H1 (cell line): ENCODE data around the gene GNAI2. TPM values are rescaled to one million over a fixed set of nuclear protein-coding genes. Genes with fewer than 3 reads are reported as not detected.

Source experiments
- CTCF ChIA-PET: fragments of 300-600 bp; sonication (Branson Sonifier 250); formaldehyde crosslinking; loops from one replicate; lab custom pipeline; 2021; ENCODE audit not compliant: partially characterized antibody; lab: Charles Lee
- POLR2A ChIA-PET: fragments of 300-600 bp; sonication (Branson Sonifier 250); formaldehyde crosslinking; loops from one replicate; lab custom pipeline; 2021; ENCODE audit warnings: inconsistent platforms; ENCODE audit not compliant: partially characterized antibody; lab: Charles Lee
- DNase-seq, 2 experiments: peaks; one replicate each; pipeline versions ENCODE4 v3.0.0 to v3.0.0-alpha.2; 2010 to 2022; ENCODE audit warnings: low spot score in 2 of 2, low read depth in 1 of 2, mixed read lengths in 1 of 2
- FAIRE-seq: peaks from 2 replicates; lab custom pipeline; 2011; peaks lifted over from hg19 to GRCh38; lab: Jason Lieb, UNC
- H2AFZ ChIP-seq: 2 replicates; pipeline ENCODE4 v1.8.1; 2012; ENCODE audit warnings: low read length, inconsistent platforms
- H2AK5ac ChIP-seq: 2 replicates; pipeline ENCODE4 v1.6.1; 2013; ENCODE audit warnings: low read depth, low read length
- H2BK120ac ChIP-seq: replicated peaks from 2 replicates; pipeline ENCODE3; 2013; ENCODE audit warnings: low read depth, low read length, inconsistent platforms
- H2BK12ac ChIP-seq: 2 replicates; pipeline ENCODE4 v1.6.1; 2013; ENCODE audit warnings: low read depth, low read length
- H2BK15ac ChIP-seq: 2 replicates; pipeline ENCODE4 v1.6.1; 2013; ENCODE audit warnings: low read length
- H2BK20ac ChIP-seq: 2 replicates; pipeline ENCODE4 v1.6.1; 2013; ENCODE audit warnings: low read length
- H2BK5ac ChIP-seq: 2 replicates; pipeline ENCODE4 v1.6.1; 2013; ENCODE audit warnings: low read depth, low read length
- H3K14ac ChIP-seq: 2 replicates; pipeline ENCODE4 v1.6.1; 2013; ENCODE audit warnings: inconsistent platforms; ENCODE audit not compliant: insufficient read length
- H3K18ac ChIP-seq: 2 replicates; pipeline ENCODE4 v1.6.1; 2013; ENCODE audit warnings: low read length; ENCODE audit errors: extremely low read depth
- H3K23ac ChIP-seq: 2 replicates; pipeline ENCODE4 v1.6.1; 2013; ENCODE audit warnings: inconsistent platforms; ENCODE audit not compliant: insufficient read length
- H3K23me2 ChIP-seq: 2 replicates; pipeline ENCODE4 v1.6.1; 2013; ENCODE audit warnings: low read depth, low read length
- H3K27ac ChIP-seq: 2 replicates; pipeline ENCODE4 v1.6.1; 2011; ENCODE audit warnings: low read depth, low read length, inconsistent platforms
- H3K27me3 ChIP-seq, 4 experiments: replicated peaks in 1 of 4; 1 replicate in 1 of 4; 2 replicates in 3 of 4; pipeline versions ENCODE4 v1.6.1 to v1.8.1; 2011 to 2013; ENCODE audit warnings: low read length in 3 of 4, mild to moderate bottlenecking in 3 of 4, inconsistent platforms in 2 of 4, mixed read lengths in 2 of 4, moderate library complexity in 1 of 4; ENCODE audit not compliant: control insufficient read depth in 3 of 4, insufficient read depth in 3 of 4; ENCODE audit errors: extremely low read depth in 1 of 4
- H3K36me3 ChIP-seq, 4 experiments: 2 replicates each; pipeline versions ENCODE4 v1.6.1 to v1.8.1; 2011 to 2013; ENCODE audit warnings: mild to moderate bottlenecking in 4 of 4, low read length in 3 of 4, moderate library complexity in 2 of 4, control low read depth in 1 of 4, inconsistent platforms in 1 of 4; ENCODE audit not compliant: insufficient read depth in 4 of 4, control insufficient read depth in 2 of 4
- H3K4ac ChIP-seq: replicated peaks from 2 replicates; pipeline ENCODE3; 2013; ENCODE audit warnings: low read length, low read depth, mixed read lengths, inconsistent platforms; ENCODE audit not compliant: insufficient read length
- H3K4me1 ChIP-seq, 4 experiments: replicated peaks in 1 of 4; 1 replicate in 1 of 4; 2 replicates in 3 of 4; pipeline versions ENCODE4 v1.6.1 to v1.8.1; 2011 to 2013; ENCODE audit warnings: low read length in 3 of 4, inconsistent platforms in 2 of 4, mixed read lengths in 1 of 4; ENCODE audit not compliant: insufficient read depth in 4 of 4, control insufficient read depth in 3 of 4
- H3K4me2 ChIP-seq, 2 experiments: 2 replicates each; pipeline versions ENCODE4 v1.6.1 to v1.8.1; 2011 to 2013; ENCODE audit warnings: low read depth in 2 of 2, low read length in 2 of 2, control low read depth in 1 of 2, inconsistent platforms in 1 of 2, mild to moderate bottlenecking in 1 of 2; ENCODE audit not compliant: insufficient read depth in 1 of 2
- H3K4me3 ChIP-seq, 4 experiments: fragments of 200-600, 300-600 bp in 1 of 4; sonication (generic), shearing (Covaris generic), sonication (Bioruptor Twin) in 1 of 4; 2 replicates each; pipeline versions ENCODE4 v1.5.1 to v1.8.1; 2011 to 2016; ENCODE audit warnings: low read length in 4 of 4, low read depth in 3 of 4, control low read depth in 2 of 4, inconsistent platforms in 2 of 4, mild to moderate bottlenecking in 2 of 4, mixed read lengths in 1 of 4, moderate library complexity in 1 of 4; ENCODE audit not compliant: insufficient read depth in 2 of 4; ENCODE audit errors: extremely low read depth in 1 of 4
- H3K56ac ChIP-seq: replicated peaks from 2 replicates; pipeline ENCODE3; 2013; ENCODE audit warnings: low read depth, mild to moderate bottlenecking, mixed read lengths, low read length, inconsistent platforms; ENCODE audit not compliant: insufficient read length
- H3K79me1 ChIP-seq: 2 replicates; pipeline ENCODE4 v1.6.1; 2013; ENCODE audit warnings: low read depth, low read length, control low read depth
- H3K79me2 ChIP-seq, 2 experiments: 2 replicates each; pipeline versions ENCODE4 v1.6.1 to v1.8.1; 2012 to 2013; ENCODE audit warnings: low read length in 2 of 2, mild to moderate bottlenecking in 2 of 2, inconsistent platforms in 1 of 2; ENCODE audit not compliant: insufficient read depth in 2 of 2, control insufficient read depth in 1 of 2
- H3K9ac ChIP-seq, 4 experiments: replicated peaks in 1 of 4; 1 replicate in 1 of 4; 2 replicates in 3 of 4; pipeline versions ENCODE4 v1.6.1 to v1.8.1; 2011 to 2013; ENCODE audit warnings: low read depth in 3 of 4, low read length in 3 of 4, control low read depth in 2 of 4, mild to moderate bottlenecking in 2 of 4, moderate library complexity in 2 of 4, inconsistent platforms in 1 of 4; ENCODE audit errors: extremely low read depth in 1 of 4
- H3K9me3 ChIP-seq, 2 experiments: 2 replicates each; pipeline versions ENCODE4 v1.6.1 to v1.8.1; 2012 to 2013; ENCODE audit warnings: mild to moderate bottlenecking in 2 of 2, moderate library complexity in 2 of 2, control low read depth in 1 of 2, inconsistent platforms in 1 of 2, low read depth in 1 of 2, low read length in 1 of 2, mixed read lengths in 1 of 2; ENCODE audit not compliant: insufficient read depth in 2 of 2
- H4K20me1 ChIP-seq, 2 experiments: replicated peaks in 1 of 2; 2 replicates each; pipeline versions ENCODE3 to v1.8.1; 2011 to 2013; ENCODE audit warnings: inconsistent platforms in 2 of 2, low read length in 2 of 2, mild to moderate bottlenecking in 1 of 2; ENCODE audit not compliant: insufficient read depth in 2 of 2, control insufficient read depth in 1 of 2
- H4K5ac ChIP-seq: 2 replicates; pipeline ENCODE4 v1.6.1; 2013; ENCODE audit warnings: low read length, low read depth, mixed read lengths, inconsistent platforms; ENCODE audit not compliant: insufficient read length
- H4K8ac ChIP-seq: 2 replicates; pipeline ENCODE4 v1.8.0; 2013; ENCODE audit warnings: mild to moderate bottlenecking, moderate library complexity, low read length, inconsistent platforms; ENCODE audit not compliant: insufficient read depth; ENCODE audit errors: extremely low read depth
- H4K91ac ChIP-seq: replicated peaks from 2 replicates; pipeline ENCODE3; 2013; ENCODE audit warnings: low read length, mixed read lengths, inconsistent platforms; ENCODE audit not compliant: insufficient read length
- BRCA1 ChIP-seq: IDR thresholded peaks from 2 replicates; pipeline ENCODE4 v1.6.1; 2012; ENCODE audit warnings: low read depth, low read length, improper control_type of control experiment
- CTBP2 ChIP-seq: IDR thresholded peaks from 2 replicates; pipeline ENCODE4 v1.7.0; 2011; ENCODE audit warnings: borderline replicate concordance, mild to moderate bottlenecking, moderate library complexity, mixed read lengths, low read length; ENCODE audit not compliant: insufficient read depth, insufficient read length
- CTCF ChIP-seq, 3 experiments: IDR thresholded peaks; 1 replicate in 2 of 3; 2 replicates in 1 of 3; pipeline versions ENCODE4 v1.5.1 to v1.6.1; 2011; ENCODE audit warnings: low read length in 3 of 3, mild to moderate bottlenecking in 3 of 3, inconsistent platforms in 2 of 3, low read depth in 1 of 3, moderate library complexity in 1 of 3; ENCODE audit not compliant: insufficient read depth in 1 of 3; ENCODE audit errors: control extremely low read depth in 1 of 3
- PHF8 ChIP-seq: fragments of 200-600 bp; sonication (generic); conservative IDR thresholded peaks from 2 replicates; pipeline ENCODE4 v1.7.1; 2012; ENCODE audit warnings: low read depth, mild to moderate bottlenecking, inconsistent platforms, low read length, moderate library complexity
- RAD21 ChIP-seq, 2 experiments: IDR thresholded peaks in 1 of 2; conservative IDR thresholded peaks in 1 of 2; 2 replicates each; pipeline ENCODE4 v1.6.1; 2011; ENCODE audit warnings: low read depth in 2 of 2, low read length in 2 of 2, improper control_type of control experiment in 1 of 2, inconsistent platforms in 1 of 2, mild to moderate bottlenecking in 1 of 2, moderate library complexity in 1 of 2
- SIX5 ChIP-seq: IDR thresholded peaks from 2 replicates; pipeline ENCODE4 v1.6.1; 2011; ENCODE audit warnings: mild to moderate bottlenecking, low read depth, low read length
- WGBS, 2 experiments: shearing (Covaris generic) in 1 of 2; methylation state at CpG; one replicate each; pipeline versions ENCODE4 v1.1.6 to v1.1.7; 2013 to 2015; ENCODE audit warnings: low lambda C conversion rate in 2 of 2, mixed read lengths in 2 of 2, inconsistent platforms in 1 of 2, low coverage in 1 of 2, missing lambda C conversion rate in 1 of 2; ENCODE audit not compliant: insufficient replicate concordance in 2 of 2, insufficient coverage in 1 of 2, insufficient read length in 1 of 2; ENCODE audit errors: extremely low coverage in 1 of 2, missing lambda C conversion rate in 1 of 2; 5-methylcytosine and 5-hydroxymethylcytosine counted together
- polyA plus RNA-seq, 7 experiments: library from polyadenylated mRNA; depleted of rRNA in 3 of 7; stranded (reverse) in 5 of 7; unstranded in 2 of 7; fragments of >200 nt in 5 of 7; fragments of 200-250 nt in 2 of 7; gene quantifications; 1 replicate in 5 of 7; 2 replicates in 1 of 7; 4 replicates in 1 of 7; pipeline versions ENCODE4 v1.2.1 to v1.2.3, GENCODE V29; 2011 to 2013; ENCODE audit warnings: missing spikeins in 2 of 7, mixed read lengths in 2 of 7
- total RNA-seq: library from RNA; stranded (reverse); fragmentation: NEBNext Ultra II Directional; extraction: Animal tissue kit (Norgen Biotek cat#: 25700); gene quantifications from 2 replicates; pipeline ENCODE4 v1.2.1, GENCODE V29; 2021
- TF ChIP-seq, protein P1 (sequence below): IDR thresholded peaks from 2 replicates; pipeline ENCODE4 v1.6.1; 2012; ENCODE audit warnings: inconsistent platforms

Gene GNAI2
- total and polyA plus RNA-seq, 2 of the 8 experiments (the other 6 are each of a cell fraction or from before 2014, with no cell fraction given) = 168 to 539 TPM

- H2BK20ac ChIP-seq = no peak overlapping the region
- POLR2A ChIA-PET = interaction anchor here (0.6 to 6.8 kb wide), 6 partner anchors 10 to 41 kb away, joined by 3 to 122 read pairs (median 4); partner anchors contain the start of genes HYAL3, LSMEM2 and NAA80
- no peak overlapping the region for H2BK120ac ChIP-seq
- no peak overlapping the region for H3K27ac ChIP-seq
- peaks cover 0 to 13% of the 10 kb centered on the region in 2 experiments for H4K20me1 ChIP-seq
- no peaks in the 10 kb centered on the region; a peak in 1 of 7 replicates for H3K27me3 ChIP-seq
- no peak overlapping the region; the same call in 1 of the 2 replicates for H4K8ac ChIP-seq
- peaks cover 8% of the 10 kb centered on the region; the same call in 1 of the 2 replicates for H3K79me1 ChIP-seq
- H3K4me3 ChIP-seq = no peak overlapping the region
- H3K79me2 ChIP-seq = peaks cover 0 to 15% of the 10 kb centered on the region in 2 experiments; a peak in 3 of 4 replicates
- no peak overlapping the region for H2BK15ac ChIP-seq
- H3K9me3 ChIP-seq = no peaks in the 10 kb centered on the region
- no peak overlapping the region for H3K56ac ChIP-seq
- TF ChIP-seq, protein P1, sequence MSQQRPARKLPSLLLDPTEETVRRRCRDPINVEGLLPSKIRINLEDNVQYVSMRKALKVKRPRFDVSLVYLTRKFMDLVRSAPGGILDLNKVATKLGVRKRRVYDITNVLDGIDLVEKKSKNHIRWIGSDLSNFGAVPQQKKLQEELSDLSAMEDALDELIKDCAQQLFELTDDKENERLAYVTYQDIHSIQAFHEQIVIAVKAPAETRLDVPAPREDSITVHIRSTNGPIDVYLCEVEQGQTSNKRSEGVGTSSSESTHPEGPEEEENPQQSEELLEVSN = no peak
- TF ChIP-seq CTCF (IDR thresholded peaks at IDR 0.05; ENCODE audit: control extremely low read depth in 1 of 3, insufficient read depth in 1 of 3, low read depth in 1 of 3, low read length in 3 of 3) = no peak
- TF ChIP-seq PHF8 = no peak
- no peak for TF ChIP-seq CTBP2
- TF ChIP-seq RAD21 (IDR thresholded peaks at IDR 0.05 in 1 of 2, conservative IDR thresholded peaks at IDR 0.05 in 1 of 2; ENCODE audit: low read depth in 2 of 2, low read length in 2 of 2) = no peak
- TF ChIP-seq BRCA1 = no peak
- TF ChIP-seq SIX5 = no peak
- no peak overlapping the region for H4K91ac ChIP-seq
- H2BK5ac ChIP-seq = no peak overlapping the region
- peaks cover 0 to 7% (median 5%) of the 10 kb centered on the region in 4 experiments; a peak in 4 of 7 replicates for H3K4me1 ChIP-seq
- peaks cover 16 to 29% (median 22%) of the 10 kb centered on the region in 4 experiments for H3K36me3 ChIP-seq
- no peak overlapping the region for H3K18ac ChIP-seq
- DNase-seq (no peak), FAIRE-seq (no peak)
- H3K4me2 ChIP-seq = no peak overlapping the region
- H3K9ac ChIP-seq = no peak overlapping the region
- no peak overlapping the region for H3K14ac ChIP-seq
- H4K5ac ChIP-seq = no peak overlapping the region
- H2AFZ ChIP-seq = no peak overlapping the region
- peaks cover 10% of the 10 kb centered on the region for H3K23me2 ChIP-seq
- CTCF ChIA-PET = interaction anchor here (1.3 to 4.3 kb wide), 4 partner anchors 9 to 30 kb away, joined by 3 to 13 read pairs (median 8); partner anchors contain the start of gene HYAL1
- H3K23ac ChIP-seq = no peak overlapping the region
- 96% methylated on average over 6 of the region's 6 CpGs; no CpG with 5 or more reads in 1 of the 2 experiments for WGBS, 2 experiments
- no peak overlapping the region for H3K4ac ChIP-seq
- no peak overlapping the region for H2AK5ac ChIP-seq
- H2BK12ac ChIP-seq = no peak overlapping the region
Measured at GRCh38 chr3:50289130-50289529, 53.1 kb downstream of the GNAI2 start.
